NCI-H82 (cell line): ENCODE results near the gene MBOAT7.
"Not testable (repeated sequence)": the region's sequence is repeated elsewhere in the genome, so short reads cannot be mapped to it uniquely, and the experiment has no call there.

Experiments used
- DNase-seq: peaks from one replicate; lab custom pipeline; 2025; lab: John Stamatoyannopoulos, UW

MBOAT7 gene

GRCh38 chr19:54188215-54188871 lies 1.0 kb downstream of the MBOAT7 start:
- DNase-seq, result peak; percentile 42

- DNase-seq, result no peak
Measured at GRCh38 chr19:54186934-54187381, 2.4 kb downstream of the MBOAT7 start.

GRCh38 chr19:54186351-54186750 lies 3.0 kb downstream of the MBOAT7 start:
- DNase-seq, result no peak

- no peak for DNase-seq
Measured at GRCh38 chr19:54183431-54183830, 5.9 kb downstream of the MBOAT7 start.

GRCh38 chr19:54181894-54182293 lies 7.5 kb downstream of the MBOAT7 start:
- not testable (repeated sequence) for DNase-seq

- DNase-seq, result no peak
Measured at GRCh38 chr19:54180691-54181091, 8.7 kb downstream of the MBOAT7 start.

GRCh38 chr19:54179921-54180461 lies 9.4 kb downstream of the MBOAT7 start:
- peak; percentile 84 for DNase-seq

GRCh38 chr19:54179262-54179852 lies 10.0 kb downstream of the MBOAT7 start:
- no peak for DNase-seq

GRCh38 chr19:54178581-54179261 lies 10.7 kb downstream of the MBOAT7 start:
- peak; percentile 67 for DNase-seq

GRCh38 chr19:54173951-54174834 lies 15.2 kb downstream of the MBOAT7 start:
- no peak for DNase-seq

- no peak for DNase-seq
Measured at GRCh38 chr19:54173359-54173699, 16.1 kb downstream of the MBOAT7 start.

- peak; percentile 34 for DNase-seq
Measured at GRCh38 chr19:54172471-54173358, 16.7 kb downstream of the MBOAT7 start, which contains the start of gene TMC4. Gene TMC4 (minus strand): TSS chr19:54173160. CDS start chr19:54173117, 43 bp downstream.

- not testable (repeated sequence) for DNase-seq
Measured at GRCh38 chr19:54171736-54172431, 17.5 kb downstream of the MBOAT7 start.

GRCh38 chr19:54169149-54169740 lies 20.1 kb downstream of the MBOAT7 start:
- DNase-seq, result no peak

- peak; percentile 94 for DNase-seq
Measured at GRCh38 chr19:54168174-54168917, 21.0 kb downstream of the MBOAT7 start.

- DNase-seq, result no peak
Measured at GRCh38 chr19:54165222-54165621, 24.2 kb downstream of the MBOAT7 start.

- DNase-seq, result peak; percentile 82
Measured at GRCh38 chr19:54164369-54165068, 24.9 kb downstream of the MBOAT7 start.

- no peak for DNase-seq
Measured at GRCh38 chr19:54162884-54163283, 26.5 kb downstream of the MBOAT7 start.
